ENCODE results near the gene ATP6V1E1.
"Not testable (repeated sequence)": the region's sequence is repeated elsewhere in the genome, so short reads cannot be mapped to it uniquely, and the experiment has no call there.

Gene ATP6V1E1

DNA sequence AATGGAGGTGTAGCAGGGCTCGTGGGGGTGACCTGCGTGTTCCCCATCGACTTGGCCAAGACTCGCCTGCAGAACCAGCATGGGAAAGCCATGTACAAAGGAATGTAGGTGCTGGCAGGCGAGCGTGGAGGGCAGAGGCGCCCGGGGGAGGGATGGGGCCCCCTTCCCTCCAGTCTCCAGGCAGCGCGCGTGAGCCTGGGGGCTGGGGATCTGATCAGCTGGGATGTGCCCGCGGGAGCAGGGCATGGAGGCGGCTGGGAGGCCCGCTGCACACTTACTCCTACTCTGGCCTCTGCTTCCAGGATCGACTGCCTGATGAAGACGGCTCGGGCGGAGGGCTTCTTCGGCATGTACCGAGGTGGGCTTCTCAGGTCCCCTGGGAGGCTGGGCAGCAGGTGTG, 47.5 kb downstream of the ATP6V1E1 start:
- no peak for DNase-seq (ENCODE audit: low read depth)

DNA sequence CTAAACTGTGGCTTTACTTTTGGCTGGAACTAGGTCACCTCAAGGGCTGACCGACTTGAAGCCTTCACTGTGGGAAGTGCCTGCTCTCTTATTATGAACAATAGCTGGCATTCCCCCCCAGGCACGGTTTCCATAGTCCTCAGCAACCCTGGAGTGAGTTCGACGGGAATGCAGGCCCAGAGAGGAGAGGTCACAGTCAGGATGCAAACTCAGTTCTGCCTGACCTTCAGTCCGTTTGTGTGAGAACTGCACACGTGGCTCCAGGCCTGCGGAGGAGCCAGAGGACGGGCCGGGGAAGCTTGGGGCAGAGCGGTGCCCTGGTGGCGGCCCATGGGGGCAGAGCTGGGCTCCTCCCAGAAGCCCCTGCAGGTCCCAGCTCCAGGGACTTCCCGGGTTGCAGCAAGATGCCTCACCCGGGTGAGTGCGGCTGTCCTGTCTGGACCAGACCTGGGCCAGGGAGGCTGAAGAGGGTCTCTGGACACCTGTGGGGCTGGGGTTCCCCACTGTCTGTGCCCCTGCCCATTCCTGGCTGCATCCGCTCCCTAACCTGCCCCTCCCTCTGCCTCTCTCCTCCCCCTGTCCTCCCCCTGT, 48.0 kb downstream of the ATP6V1E1 start:
- no peak for DNase-seq (ENCODE audit: low read depth)

DNA sequence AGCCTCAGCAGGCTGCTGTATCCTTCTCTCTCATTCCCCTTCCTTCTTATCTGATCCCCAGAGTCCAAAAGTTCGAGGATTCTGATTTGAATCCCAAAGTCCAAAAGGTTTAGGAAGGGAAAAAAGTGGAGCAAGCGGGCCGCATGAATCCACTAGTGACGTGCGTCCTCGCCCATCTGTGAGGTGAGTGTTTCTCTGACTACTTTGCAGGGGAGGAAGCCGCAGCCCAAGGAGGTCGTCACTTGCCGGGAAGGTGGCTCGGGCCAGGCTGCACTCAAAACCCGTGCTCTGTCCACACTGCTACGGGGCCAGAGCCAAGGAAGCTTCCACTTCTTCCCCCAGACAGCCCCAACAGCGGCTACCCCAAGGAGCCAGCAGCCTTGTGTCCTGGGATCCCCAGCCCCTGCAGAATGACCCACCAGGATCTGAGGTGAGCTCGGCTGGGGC, 49.0 kb downstream of the ATP6V1E1 start:
- DNase-seq (ENCODE audit: low read depth), result no peak

DNA sequence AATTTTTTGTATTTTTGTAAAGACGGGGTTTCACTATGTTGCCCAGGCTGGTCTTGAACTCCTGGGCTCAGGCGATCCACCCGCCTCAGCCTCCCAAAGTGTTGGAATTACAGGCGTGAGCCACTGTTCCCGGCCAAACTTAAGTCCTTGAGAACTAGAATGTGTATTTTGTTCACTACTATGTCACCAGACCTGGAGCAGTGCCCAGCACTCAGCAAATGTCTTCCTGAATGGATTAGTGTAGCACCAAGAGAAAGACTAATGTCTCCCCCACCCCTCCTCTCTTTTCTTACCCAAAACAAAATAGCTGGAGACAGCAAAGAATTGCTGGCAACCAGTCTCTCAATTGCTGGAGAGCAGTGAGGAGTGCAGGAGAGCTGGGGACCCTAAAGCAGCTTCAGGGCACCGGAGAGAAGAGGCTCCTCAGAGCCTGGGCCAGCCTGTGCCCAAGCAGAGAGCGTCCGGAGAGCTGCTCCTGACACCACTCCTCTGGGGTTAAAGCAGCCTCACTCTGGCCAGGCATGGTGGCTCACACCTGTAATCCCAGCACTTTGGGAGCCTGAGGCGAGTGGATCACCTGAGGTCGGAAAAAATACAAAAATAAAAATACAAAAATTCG, 50.3 kb downstream of the ATP6V1E1 start:
- no peak for DNase-seq (ENCODE audit: low read depth)

DNA sequence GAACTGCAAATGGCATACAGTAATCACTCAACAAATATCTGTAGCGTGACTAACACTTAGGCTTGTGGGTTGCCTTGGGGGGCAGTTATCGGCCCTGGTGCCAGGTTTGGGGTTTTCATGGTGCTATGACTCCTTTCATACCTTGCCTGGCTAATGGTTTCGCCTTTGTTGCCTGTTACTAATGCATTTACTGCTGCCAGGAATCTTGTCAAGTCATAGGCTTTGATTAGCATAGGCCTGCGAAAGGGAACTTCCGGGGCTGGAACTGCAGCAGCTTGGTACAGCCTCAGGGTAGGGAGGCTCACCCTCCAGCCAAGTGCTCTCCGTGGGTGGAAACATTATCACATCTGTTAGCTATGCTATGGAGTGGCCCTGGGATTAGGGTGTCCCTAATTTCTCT, 52.1 kb downstream of the ATP6V1E1 start:
- DNase-seq (ENCODE audit: low read depth), result peak; percentile 39

DNA sequence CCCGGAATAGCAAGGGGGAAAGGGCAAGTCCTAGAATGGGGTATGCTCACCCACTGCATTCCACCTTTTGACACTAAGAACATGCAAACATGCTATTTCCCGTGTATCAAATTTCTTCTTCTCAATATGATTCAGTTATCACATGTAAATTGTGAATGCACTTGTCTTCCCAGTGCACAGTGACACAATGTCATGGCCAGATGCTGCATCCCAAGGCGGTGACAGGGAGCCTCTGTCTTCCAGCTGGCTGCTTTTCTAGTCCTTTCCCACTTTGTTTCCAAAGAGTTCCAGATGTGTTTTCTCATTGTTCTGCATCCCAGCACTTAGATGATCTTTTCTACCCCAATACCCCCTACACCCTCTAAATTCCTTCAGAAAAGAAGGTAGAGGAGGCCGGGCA, 52.9 kb downstream of the ATP6V1E1 start:
- no peak for DNase-seq (ENCODE audit: low read depth)

DNA sequence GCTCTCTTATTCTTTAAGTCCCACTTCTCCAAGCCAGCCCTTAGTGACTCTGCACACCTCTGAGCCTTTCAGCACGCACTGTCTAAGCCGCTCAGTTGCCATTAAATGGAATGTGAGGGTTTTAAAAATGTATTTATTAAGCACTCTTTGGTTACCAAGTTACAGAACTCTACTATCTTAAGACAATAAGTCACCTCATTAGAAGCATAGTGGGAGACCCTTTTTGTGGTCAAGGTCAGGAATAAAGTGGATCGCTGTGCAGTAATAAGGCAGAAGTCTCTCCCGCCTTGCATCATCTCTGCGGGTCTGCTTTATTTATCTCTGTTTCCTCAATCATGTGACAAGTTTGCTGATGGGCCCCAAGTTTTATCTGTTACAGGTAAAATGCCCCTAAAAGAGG, 53.4 kb downstream of the ATP6V1E1 start:
- no peak for DNase-seq (ENCODE audit: low read depth)

DNA sequence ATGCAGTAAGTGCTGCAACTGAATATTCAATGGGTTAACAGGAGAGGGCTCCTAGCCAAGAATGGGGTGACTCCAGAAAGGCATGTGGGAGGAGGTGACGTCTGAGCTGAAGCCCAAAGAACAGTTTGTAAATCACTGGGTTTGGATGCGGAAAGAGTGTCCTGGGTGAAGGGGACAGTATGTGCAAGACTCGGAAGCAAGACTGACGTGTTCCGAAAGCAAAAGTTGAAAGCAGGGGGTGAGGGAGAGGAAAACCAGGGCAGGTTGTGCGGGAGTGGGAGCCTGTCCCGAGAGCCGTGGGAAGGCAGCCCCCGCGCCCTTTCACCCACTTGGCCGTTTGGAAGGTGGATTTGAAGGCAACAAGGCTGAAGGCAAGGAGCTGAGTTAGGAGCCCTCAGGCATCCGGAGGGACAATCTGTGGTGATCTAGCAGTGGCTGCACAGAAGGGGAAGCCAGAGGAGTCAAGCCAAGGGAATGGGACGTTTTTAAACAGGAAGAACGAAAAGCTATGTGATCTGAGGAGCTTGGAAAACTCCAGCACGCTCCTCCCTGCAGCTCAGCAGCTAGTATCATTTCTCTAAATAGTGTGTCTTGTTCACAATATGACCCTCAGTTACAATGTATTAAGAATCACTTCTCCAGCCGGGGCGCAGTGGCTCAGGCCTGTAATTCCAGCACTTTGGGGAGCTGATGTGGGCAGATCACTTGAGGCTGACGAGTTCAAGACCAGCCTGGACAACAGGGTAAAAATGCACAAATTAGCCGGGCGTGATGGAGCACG, 57.5 kb downstream of the ATP6V1E1 start:
- DNase-seq (ENCODE audit: low read depth), result peak; percentile 27

DNA sequence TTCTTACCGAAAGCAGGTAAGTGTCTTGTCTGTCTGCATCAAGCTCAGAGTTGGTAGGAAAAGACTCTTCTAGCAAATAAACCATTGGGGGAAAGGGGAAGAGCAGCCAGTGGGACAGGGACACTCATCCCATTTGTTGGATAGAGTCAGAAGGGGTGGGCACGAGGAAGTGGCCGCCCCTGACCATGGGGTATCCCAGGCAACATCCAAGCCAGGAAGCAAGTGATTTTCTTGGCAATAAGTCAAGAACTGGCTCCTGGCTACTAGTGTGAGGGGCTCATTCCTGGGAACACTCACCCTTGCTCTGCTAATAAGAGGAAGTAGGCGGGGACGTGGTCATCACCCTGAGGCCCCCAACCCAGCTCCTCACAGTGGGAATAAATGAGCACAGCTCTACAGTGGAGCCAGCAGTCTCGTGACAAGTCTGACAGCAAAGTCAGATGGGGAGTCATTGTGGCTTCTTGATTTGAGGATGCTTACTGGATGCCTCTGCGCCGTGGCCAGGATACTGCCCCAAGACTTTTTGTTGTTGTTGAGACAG, 58.5 kb downstream of the ATP6V1E1 start:
- DNase-seq (ENCODE audit: low read depth), result no peak

DNA sequence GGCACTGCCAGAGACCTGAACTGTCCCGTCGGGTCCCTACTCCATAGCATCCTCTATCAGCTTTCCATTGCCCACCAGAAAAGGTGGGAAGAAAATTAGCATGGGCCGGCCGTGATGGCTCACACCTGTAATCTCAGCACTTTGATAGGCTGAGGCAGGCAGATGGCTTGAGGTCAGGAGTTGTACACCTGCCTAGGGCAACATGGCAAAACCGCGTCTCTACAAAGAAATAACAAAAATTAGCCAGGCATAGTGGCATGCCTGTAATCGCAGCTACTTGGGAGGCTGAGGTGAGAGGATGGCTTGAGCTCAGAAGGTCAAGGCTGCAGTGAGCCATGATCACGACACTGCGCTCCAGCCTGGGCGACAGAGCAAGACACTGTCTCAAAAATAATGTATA, 61.8 kb downstream of the ATP6V1E1 start:
- DNase-seq (ENCODE audit: low read depth), result no peak

DNA sequence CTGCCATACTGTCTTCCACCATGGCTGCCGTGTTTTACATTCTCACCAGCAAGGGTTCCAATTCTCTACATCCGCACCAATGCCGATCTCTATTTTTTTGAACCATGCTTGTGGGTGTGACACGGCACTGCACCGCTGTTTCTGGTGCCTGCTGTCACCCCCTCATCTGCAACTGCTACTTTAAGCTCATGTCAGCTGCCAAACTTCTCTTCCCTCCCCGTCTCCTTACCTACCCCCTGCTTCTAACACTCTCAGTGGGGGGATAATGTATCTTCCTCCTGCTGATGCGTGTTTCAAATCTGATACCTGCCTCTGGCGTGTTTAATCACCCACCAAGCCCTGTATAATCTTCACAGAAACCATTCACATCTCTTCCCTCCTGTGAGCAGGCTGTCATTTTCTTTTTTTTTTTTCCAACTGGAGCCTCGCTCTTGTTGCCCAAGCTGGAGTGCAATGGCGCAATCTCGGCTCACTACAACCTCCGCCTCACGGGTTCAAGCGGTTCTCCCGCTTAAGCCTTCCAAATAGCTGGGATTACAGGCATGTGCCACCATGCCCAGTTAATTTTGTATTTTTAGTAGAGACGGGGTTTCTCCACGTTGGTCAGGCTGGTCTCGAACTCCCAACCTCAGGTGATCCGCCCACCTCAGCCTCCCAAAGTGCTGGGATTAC, 62.4 kb downstream of the ATP6V1E1 start:
- not testable (repeated sequence) for DNase-seq (ENCODE audit: low read depth)

DNA sequence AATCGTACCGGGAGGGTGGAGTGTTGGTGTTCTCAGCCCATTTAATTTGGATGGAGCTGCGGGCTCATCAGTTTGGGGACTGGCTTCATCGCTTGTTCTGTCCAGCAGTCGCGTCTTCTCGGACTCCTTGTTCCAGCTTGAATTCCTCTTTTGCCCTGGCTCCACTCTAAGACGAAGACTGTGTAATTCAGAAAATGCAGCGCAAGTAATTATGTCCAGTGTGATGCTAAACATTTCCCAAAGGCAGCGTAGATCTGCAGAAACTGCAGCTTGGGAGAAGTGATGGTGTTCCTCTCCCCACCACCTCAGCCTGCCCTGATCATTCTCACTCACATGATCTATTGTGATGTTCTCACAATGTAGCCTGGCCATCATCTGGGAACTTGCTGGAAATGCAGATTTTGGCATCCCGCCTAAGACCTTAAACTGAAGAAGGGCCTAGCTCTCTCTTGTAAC, 64.6 kb downstream of the ATP6V1E1 start:
- peak; percentile 22 for DNase-seq (ENCODE audit: low read depth)

DNA sequence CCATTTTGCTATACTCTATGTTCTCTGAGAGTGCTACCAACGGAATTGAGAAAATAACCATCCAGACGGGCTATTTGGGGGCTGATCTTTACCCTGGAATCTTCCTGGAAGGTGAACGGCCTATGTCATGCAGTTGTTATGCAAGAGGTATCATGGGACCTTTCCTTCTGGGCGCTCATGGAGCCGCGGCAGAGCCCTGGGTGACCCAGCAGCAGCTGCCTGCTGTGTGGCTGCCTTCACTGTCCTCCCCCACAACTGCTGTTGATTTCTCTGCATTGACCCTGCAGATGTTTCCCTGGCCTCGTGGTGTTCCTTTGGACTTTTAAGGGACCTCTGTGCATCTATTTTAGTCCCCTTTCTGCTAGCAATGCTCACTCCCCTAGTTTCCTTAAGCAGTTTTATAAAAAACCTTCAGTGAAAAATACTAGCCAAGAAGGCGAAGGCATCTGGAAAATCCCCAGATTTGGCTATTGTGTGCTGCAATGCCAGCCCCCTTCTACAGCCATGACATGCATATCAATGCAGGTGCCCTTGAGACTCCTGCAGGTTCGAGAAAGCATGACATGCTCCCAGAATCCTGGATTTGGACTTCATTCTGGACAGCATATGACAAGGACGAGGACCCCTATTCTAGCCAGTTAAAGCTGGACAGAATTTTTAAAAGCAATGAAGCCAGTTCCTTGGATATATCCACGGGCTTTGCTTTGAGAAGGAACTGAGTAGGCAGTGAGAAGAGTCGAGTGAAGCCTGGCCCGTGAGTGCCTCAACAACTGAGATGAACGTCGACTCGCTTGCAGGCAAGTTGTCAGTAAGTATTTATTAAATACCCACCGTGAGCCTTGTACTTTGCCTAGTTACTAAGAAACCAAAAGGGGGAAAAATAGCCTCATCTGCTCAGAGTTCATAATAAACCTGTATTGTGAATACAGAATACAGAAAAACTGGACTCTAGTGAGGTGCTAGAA, 65.4 kb downstream of the ATP6V1E1 start, which contains the start of gene SLC25A18:
TSS of gene SLC25A18 (plus strand) at position 593 of the 965 bp plus-strand sequence. CDS start 16,447 bp downstream, outside the sequence.
- no peak for DNase-seq (ENCODE audit: low read depth)

DNA sequence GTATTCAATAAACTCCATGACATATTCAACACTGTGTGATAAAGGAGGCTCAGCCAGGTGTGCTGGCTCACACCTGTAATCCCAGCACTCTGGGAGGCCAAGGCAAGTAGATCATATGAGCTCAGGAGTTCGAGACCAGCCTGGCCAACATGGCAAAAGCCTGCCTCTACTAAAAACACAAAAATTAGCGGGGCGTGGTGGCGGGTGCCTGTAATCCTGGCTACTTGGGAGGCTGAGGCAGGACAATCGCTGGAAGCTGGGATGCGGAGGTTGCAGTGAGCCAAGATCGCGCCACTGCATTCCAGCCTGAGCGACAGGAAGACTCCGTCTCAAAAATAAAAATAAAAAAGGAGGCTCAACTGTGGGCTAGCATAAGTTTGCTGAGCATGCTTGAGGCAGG, 69.4 kb downstream of the ATP6V1E1 start:
- DNase-seq (ENCODE audit: low read depth), result no peak

DNA sequence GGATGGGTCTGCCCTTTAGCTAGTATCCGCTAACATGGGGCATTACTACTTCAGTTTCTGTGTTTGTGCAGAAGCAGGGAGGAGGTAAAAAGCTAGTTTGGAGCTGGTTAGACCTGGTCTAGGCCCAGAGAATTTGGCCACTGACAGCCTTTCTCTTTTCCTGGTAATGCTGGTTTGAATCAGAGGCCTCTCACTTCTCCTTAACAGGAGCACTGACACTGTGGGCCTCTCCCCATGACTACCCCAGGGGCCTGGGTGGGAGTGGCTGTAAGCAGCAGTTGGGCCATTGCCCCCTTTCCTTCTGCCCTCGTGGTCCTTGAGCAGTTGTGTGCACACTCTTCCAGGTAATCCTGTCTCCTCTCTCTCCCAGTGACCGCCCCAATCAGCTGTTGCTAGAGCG, 73.7 kb downstream of the ATP6V1E1 start:
- no peak for DNase-seq (ENCODE audit: low read depth)

DNA sequence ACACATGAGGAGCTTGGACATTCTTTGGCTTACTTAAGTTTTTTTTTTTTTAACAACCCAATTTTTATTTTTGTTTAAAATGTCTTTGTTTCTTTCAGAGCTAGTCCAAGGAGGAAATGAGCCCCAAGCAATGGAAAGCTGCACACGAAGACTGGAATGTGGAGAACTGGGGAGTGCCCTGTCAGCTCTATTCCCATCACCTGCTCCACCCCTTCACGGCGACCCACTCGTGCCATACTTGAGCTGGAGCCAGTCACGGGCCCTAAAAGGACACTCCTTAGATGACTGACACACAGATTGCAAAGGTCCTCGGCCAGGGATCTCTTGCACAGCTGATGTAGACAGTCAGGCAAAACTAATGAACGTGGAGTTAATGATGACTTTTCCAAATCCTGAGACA, 75.8 kb downstream of the ATP6V1E1 start:
- DNase-seq (ENCODE audit: low read depth), result no peak

DNA sequence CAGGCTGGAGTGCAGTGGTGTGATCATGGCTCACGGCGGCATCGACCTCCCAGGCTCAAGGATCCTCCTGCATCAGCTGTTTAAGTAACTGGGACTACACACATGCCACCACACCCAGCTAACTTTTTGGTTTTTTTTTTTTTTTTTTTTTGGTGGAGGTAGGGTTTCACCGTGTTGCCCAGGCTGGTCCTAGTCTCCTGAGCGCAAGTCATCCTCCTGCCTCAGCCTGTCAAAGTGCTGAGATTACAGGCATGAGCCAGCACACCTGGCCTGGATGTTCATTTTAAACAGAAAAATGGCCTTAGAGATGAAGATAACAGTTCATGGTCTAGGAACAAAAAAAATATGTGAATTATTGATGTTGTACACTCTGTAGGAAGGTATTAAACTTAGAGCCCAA, 78.9 kb downstream of the ATP6V1E1 start:
- DNase-seq (ENCODE audit: low read depth), result no peak

DNA sequence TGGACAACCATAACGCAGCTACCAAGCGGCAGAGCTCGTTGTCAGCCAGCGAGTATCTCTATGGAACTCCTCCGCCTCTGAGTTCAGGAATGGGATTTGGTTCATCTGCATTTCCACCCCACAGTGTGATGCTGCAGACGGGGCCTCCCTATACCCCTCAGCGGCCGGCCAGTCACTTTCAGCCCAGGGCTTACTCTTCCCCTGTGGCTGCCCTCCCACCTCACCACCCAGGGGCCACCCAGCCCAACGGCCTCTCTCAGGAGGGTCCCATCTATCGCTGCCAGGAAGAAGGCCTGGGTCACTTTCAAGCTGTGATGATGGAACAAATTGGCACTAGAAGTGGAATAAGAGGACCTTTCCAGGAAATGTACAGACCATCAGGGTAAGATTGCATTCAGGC, 79.4 kb downstream of the ATP6V1E1 start:
- DNase-seq (ENCODE audit: low read depth), result no peak

DNA sequence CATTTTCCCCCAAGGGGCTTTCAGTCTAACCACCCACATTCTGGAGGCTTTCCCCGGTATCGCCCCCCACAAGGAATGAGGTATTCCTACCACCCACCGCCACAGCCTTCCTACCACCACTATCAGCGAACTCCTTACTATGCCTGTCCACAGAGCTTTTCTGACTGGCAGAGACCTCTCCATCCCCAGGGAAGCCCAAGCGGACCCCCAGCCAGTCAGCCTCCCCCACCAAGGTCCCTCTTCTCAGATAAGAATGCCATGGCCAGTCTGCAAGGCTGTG, 79.9 kb downstream of the ATP6V1E1 start:
- DNase-seq (ENCODE audit: low read depth), result no peak

DNA sequence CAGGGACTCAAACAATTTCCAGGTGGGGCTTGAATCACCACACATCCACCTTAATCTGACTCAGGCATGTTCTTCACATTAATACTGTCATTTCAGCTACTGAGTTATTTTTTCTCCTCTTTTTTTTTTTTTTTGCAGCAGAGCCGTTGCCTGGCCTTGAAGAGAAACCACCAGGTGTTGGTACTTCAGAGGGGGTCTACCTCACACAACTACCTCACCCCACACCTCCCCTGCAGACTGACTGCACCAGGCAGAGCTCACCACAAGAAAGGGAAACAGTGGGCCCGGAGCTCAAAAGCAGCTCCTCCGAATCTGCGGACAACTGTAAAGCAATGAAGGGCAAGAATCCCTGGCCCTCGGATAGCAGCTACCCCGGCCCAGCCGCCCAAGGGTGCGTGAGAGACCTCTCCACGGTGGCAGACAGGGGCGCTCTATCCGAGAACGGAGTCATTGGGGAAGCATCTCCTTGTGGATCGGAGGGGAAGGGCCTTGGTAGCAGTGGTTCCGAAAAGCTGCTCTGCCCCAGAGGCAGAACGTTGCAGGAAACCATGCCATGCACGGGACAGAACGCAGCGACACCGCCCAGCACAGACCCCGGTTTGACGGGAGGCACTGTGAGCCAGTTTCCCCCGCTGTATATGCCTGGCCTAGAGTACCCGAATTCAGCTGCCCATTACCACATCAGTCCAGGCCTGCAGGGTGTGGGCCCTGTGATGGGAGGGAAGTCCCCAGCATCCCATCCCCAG, 80.4 kb downstream of the ATP6V1E1 start:
- DNase-seq (ENCODE audit: low read depth), result no peak

DNA sequence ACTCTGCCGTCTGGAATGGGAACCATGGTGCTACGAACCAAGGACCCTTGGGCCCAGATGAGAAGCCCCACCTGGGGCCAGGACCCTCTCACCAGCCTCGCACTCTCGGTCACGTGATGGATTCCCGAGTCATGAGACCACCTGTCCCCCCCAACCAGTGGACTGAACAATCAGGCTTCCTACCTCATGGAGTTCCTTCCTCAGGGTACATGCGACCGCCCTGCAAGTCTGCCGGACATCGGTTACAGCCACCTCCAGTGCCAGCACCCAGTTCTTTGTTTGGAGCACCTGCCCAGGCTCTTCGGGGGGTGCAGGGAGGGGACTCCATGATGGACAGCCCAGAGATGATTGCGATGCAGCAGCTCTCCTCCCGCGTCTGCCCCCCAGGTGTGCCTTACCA, 86.1 kb downstream of the ATP6V1E1 start:
- no peak for DNase-seq (ENCODE audit: low read depth)
